IMR-90 (cell line): ENCODE results near the gene ENOX1. TPM values are rescaled to one million over a fixed set of nuclear protein-coding genes. Genes with fewer than 3 reads are reported as not detected.
A peak's percentile ranks its signal among the peaks of the same experiment; 100 is the strongest.

Experiments used
- ATAC-seq: fragments of 200-7000 bp; cut with Tn5 transposase; 2 replicates; pipeline ENCODE4 v1.9.1; 2020; ENCODE audit warnings: low read depth, mild to moderate bottlenecking, moderate library complexity
- BruUV-seq: library from RNA; stranded (reverse); fragments of 400-500 nt; replicated peaks from 2 replicates; lab custom pipeline; 2021; lab: Mats Ljungman, UMichigan
- CTCF ChIA-PET: fragments of 300-600 bp; formaldehyde crosslinking; extraction: SDS; loops from one replicate; lab custom pipeline; 2021; ENCODE audit warnings: antibody characterized with exemption; lab: Yijun Ruan, JAX
- POLR2A ChIA-PET: fragments of 300-600 bp; sonication (Branson Sonifier 250); formaldehyde crosslinking; loops from one replicate; lab custom pipeline; 2022; ENCODE audit warnings: antibody characterized with exemption; ENCODE audit not compliant: unreplicated experiment; lab: Charles Lee
- DNase-seq: peaks from one replicate; pipeline ENCODE4 v3.0.0; 2013
- H2AFZ ChIP-seq: replicated peaks from 2 replicates; pipeline ENCODE3; 2013; ENCODE audit warnings: low read length, mild to moderate bottlenecking; ENCODE audit not compliant: poor library complexity
- H2AK5ac ChIP-seq: 2 replicates; pipeline ENCODE4 v1.6.1; 2013; ENCODE audit warnings: low read depth, low read length, inconsistent platforms
- H2AK9ac ChIP-seq: replicated peaks from 2 replicates; pipeline ENCODE3; 2013; ENCODE audit warnings: mild to moderate bottlenecking, low read depth, low read length, moderate library complexity; ENCODE audit not compliant: poor library complexity
- H2BK120ac ChIP-seq: 2 replicates; pipeline ENCODE4 v1.6.1; 2013; ENCODE audit warnings: low read depth, low read length, inconsistent platforms
- H2BK15ac ChIP-seq: 3 replicates; pipeline ENCODE4 v1.6.1; 2013; ENCODE audit warnings: low read depth, low read length, inconsistent platforms
- H2BK20ac ChIP-seq: 2 replicates; pipeline ENCODE4 v1.6.1; 2013; ENCODE audit warnings: low read depth, mild to moderate bottlenecking, inconsistent platforms, low read length, moderate library complexity
- H2BK5ac ChIP-seq: 2 replicates; pipeline ENCODE4 v1.6.1; 2013; ENCODE audit warnings: mild to moderate bottlenecking, low read depth, low read length, inconsistent platforms; ENCODE audit not compliant: poor library complexity, severe bottlenecking
- H3K14ac ChIP-seq: replicated peaks from 2 replicates; pipeline ENCODE4 v1.6.1; 2013; ENCODE audit warnings: low read depth, low read length, inconsistent platforms
- H3K18ac ChIP-seq: 2 replicates; pipeline ENCODE4 v1.6.1; 2013; ENCODE audit warnings: low read depth, low read length, control low read depth
- H3K23ac ChIP-seq: 2 replicates; pipeline ENCODE4 v1.6.1; 2013; ENCODE audit warnings: low read depth, low read length, inconsistent platforms
- H3K27ac ChIP-seq: 2 replicates; pipeline ENCODE4 v1.5.1; 2013; ENCODE audit warnings: mild to moderate bottlenecking, control low read depth, low read length; ENCODE audit not compliant: insufficient read depth
- H3K27me3 ChIP-seq: 2 replicates; pipeline ENCODE4 v1.6.1; 2013; ENCODE audit warnings: low read length; ENCODE audit not compliant: control insufficient read depth, insufficient read depth
- H3K36me3 ChIP-seq: 2 replicates; pipeline ENCODE4 v1.6.1; 2013; ENCODE audit warnings: low read length, mixed read lengths; ENCODE audit not compliant: control insufficient read depth, insufficient read depth
- H3K4ac ChIP-seq: 2 replicates; pipeline ENCODE4 v1.6.1; 2013; ENCODE audit warnings: low read depth, low read length, inconsistent platforms
- H3K4me1 ChIP-seq: 2 replicates; pipeline ENCODE4 v1.6.1; 2013; ENCODE audit warnings: low read length, mixed read lengths; ENCODE audit not compliant: control insufficient read depth, insufficient read depth
- H3K4me2 ChIP-seq: 2 replicates; pipeline ENCODE4 v1.6.1; 2013; ENCODE audit warnings: low read depth, mild to moderate bottlenecking, control low read depth, low read length, moderate library complexity
- H3K4me3 ChIP-seq: 2 replicates; pipeline ENCODE4 v1.5.1; 2013; ENCODE audit warnings: low read depth, mild to moderate bottlenecking, control low read depth, low read length, moderate library complexity; ENCODE audit not compliant: insufficient read depth
- H3K56ac ChIP-seq: 2 replicates; pipeline ENCODE4 v1.6.1; 2013; ENCODE audit warnings: low read length, inconsistent platforms; ENCODE audit not compliant: insufficient read depth; ENCODE audit errors: extremely low read depth
- H3K79me1 ChIP-seq, 2 experiments: 2 replicates each; pipeline ENCODE4 v1.6.1; 2013; ENCODE audit warnings: low read length in 2 of 2, inconsistent platforms in 1 of 2, low read depth in 1 of 2
- H3K9ac ChIP-seq: 2 replicates; pipeline ENCODE4 v1.6.1; 2013; ENCODE audit warnings: low read depth, low read length, control low read depth
- H3K9me1 ChIP-seq: 2 replicates; pipeline ENCODE4 v1.6.1; 2013; ENCODE audit warnings: low read length, inconsistent platforms; ENCODE audit not compliant: insufficient read depth
- H3K9me3 ChIP-seq: 2 replicates; pipeline ENCODE4 v1.6.1; 2013; ENCODE audit warnings: low read length; ENCODE audit not compliant: control insufficient read depth, insufficient read depth
- H4K20me1 ChIP-seq: 2 replicates; pipeline ENCODE4 v1.6.1; 2013; ENCODE audit warnings: low read length, inconsistent platforms; ENCODE audit not compliant: insufficient read depth
- H4K5ac ChIP-seq: 2 replicates; pipeline ENCODE4 v1.6.1; 2013; ENCODE audit warnings: mild to moderate bottlenecking, low read depth, low read length, control low read depth
- H4K8ac ChIP-seq, 2 experiments: 2 replicates each; pipeline ENCODE4 v1.6.1; 2013; ENCODE audit warnings: low read depth in 2 of 2, low read length in 2 of 2, control low read depth in 1 of 2, inconsistent platforms in 1 of 2
- H4K91ac ChIP-seq: 2 replicates; pipeline ENCODE4 v1.6.1; 2013; ENCODE audit warnings: low read depth, low read length, inconsistent platforms; ENCODE audit not compliant: insufficient read depth
- BHLHE40 ChIP-seq: fragments of 150-350 bp; IDR thresholded peaks from 2 replicates; pipeline ENCODE4 v1.6.1; 2016; ENCODE audit warnings: mild to moderate bottlenecking, low read depth, low read length
- CEBPB ChIP-seq: IDR thresholded peaks from 2 replicates; pipeline ENCODE4 v1.6.1; 2012; ENCODE audit warnings: low read depth, low read length, improper control_type of control experiment
- CHD1 ChIP-seq: IDR thresholded peaks from 2 replicates; pipeline ENCODE4 v1.6.1; 2012; ENCODE audit warnings: low read depth, low read length, improper control_type of control experiment
- CTCF ChIP-seq: conservative IDR thresholded peaks from 2 replicates; pipeline ENCODE4 v1.5.1; 2012; ENCODE audit warnings: mild to moderate bottlenecking, low read depth, low read length, improper control_type of control experiment
- ELK1 ChIP-seq: fragments of 150-350 bp; IDR thresholded peaks from 2 replicates; pipeline ENCODE4 v1.6.1; 2016; ENCODE audit warnings: low read depth, mild to moderate bottlenecking, low read length, moderate library complexity, borderline replicate concordance
- FOS ChIP-seq: fragments of 150-350 bp; IDR thresholded peaks from 2 replicates; pipeline ENCODE4 v1.6.1; 2016; ENCODE audit warnings: low read depth, low read length
- MAFK ChIP-seq: IDR thresholded peaks from 2 replicates; pipeline ENCODE4 v1.6.1; 2012; ENCODE audit warnings: low read depth, low read length, improper control_type of control experiment
- MAZ ChIP-seq: IDR thresholded peaks from 2 replicates; pipeline ENCODE4 v1.6.1; 2012; ENCODE audit warnings: low read depth, mild to moderate bottlenecking, low read length, improper control_type of control experiment, moderate library complexity, borderline replicate concordance
- MXI1 ChIP-seq: IDR thresholded peaks from 2 replicates; pipeline ENCODE4 v1.6.1; 2012; ENCODE audit warnings: low read depth, mild to moderate bottlenecking, low read length, moderate library complexity, borderline replicate concordance
- NFE2L2 ChIP-seq: fragments of 150-350 bp; IDR thresholded peaks from 2 replicates; pipeline ENCODE4 v1.6.1; 2016; ENCODE audit warnings: low read depth, mild to moderate bottlenecking, low read length
- POLR2A ChIP-seq: IDR thresholded peaks from 2 replicates; pipeline ENCODE4 v1.6.1; 2012; ENCODE audit warnings: mild to moderate bottlenecking, low read depth, low read length
- RAD21 ChIP-seq: IDR thresholded peaks from 2 replicates; pipeline ENCODE4 v1.6.1; 2012; ENCODE audit warnings: low read length, improper control_type of control experiment
- RCOR1 ChIP-seq: IDR thresholded peaks from 2 replicates; pipeline ENCODE4 v1.6.1; 2012; ENCODE audit warnings: mild to moderate bottlenecking, low read length, improper control_type of control experiment; ENCODE audit not compliant: insufficient replicate concordance
- RFX5 ChIP-seq: IDR thresholded peaks from 2 replicates; pipeline ENCODE4 v1.8.0; 2012; ENCODE audit warnings: low read depth, mild to moderate bottlenecking, low read length, moderate library complexity
- SMC3 ChIP-seq: fragments of 150-350 bp; IDR thresholded peaks from 2 replicates; pipeline ENCODE4 v1.6.1; 2016; ENCODE audit warnings: low read depth, mild to moderate bottlenecking, antibody characterized with exemption, low read length, moderate library complexity
- USF2 ChIP-seq: fragments of 150-350 bp; IDR thresholded peaks from 2 replicates; pipeline ENCODE4 v1.6.1; 2017; ENCODE audit warnings: mild to moderate bottlenecking, antibody characterized with exemption, low read length, low read depth
- WGBS, 2 experiments: methylation state at CpG; one replicate each; pipeline versions ENCODE4 v1.1.5 to v1.1.7; 2013; ENCODE audit warnings: missing lambda C conversion rate in 2 of 2; ENCODE audit not compliant: insufficient read length in 1 of 2; ENCODE audit errors: extremely low coverage in 2 of 2; 5-methylcytosine and 5-hydroxymethylcytosine counted together
- dilution Hi-C: fragments of 300-500 bp; cut with HindIII; formaldehyde crosslinking; loops from one replicate; pipeline ENCODE4 v1.14.3; 2018; ENCODE audit warnings: low sequenced_read_pairs; ENCODE audit not compliant: unreplicated experiment
- in situ Hi-C: fragments of 300-500 bp; cut with MboI; formaldehyde crosslinking; loops from 3 replicates; pipeline ENCODE4 v1.14.3; 2019; ENCODE audit warnings: low sequenced_read_pairs, inconsistent platforms, mixed read lengths
- intact Hi-C: fragments of 100-400 bp; cut with micrococcal nuclease; formaldehyde crosslinking; loops from 2 replicates; pipeline ENCODE4 v1.10.0; 2022
- polyA plus RNA-seq, 3 experiments: library from polyadenylated mRNA; depleted of rRNA; stranded (reverse); fragments of >200 nt; gene quantifications; 2 replicates each; pipeline ENCODE4 v1.2.3, GENCODE V29; 2012; ENCODE audit warnings: low replicate concordance in 1 of 3
- total RNA-seq: library from RNA; depleted of rRNA; stranded (reverse); fragments of >200 nt; gene quantifications from 2 replicates; pipeline ENCODE4 v1.2.3, GENCODE V29; 2012

The ENOX1 gene
- total and polyA plus RNA-seq, 2 of the 4 experiments (the other 2 are of a cell fraction), result 0.99 to 1.3 TPM

DNA sequence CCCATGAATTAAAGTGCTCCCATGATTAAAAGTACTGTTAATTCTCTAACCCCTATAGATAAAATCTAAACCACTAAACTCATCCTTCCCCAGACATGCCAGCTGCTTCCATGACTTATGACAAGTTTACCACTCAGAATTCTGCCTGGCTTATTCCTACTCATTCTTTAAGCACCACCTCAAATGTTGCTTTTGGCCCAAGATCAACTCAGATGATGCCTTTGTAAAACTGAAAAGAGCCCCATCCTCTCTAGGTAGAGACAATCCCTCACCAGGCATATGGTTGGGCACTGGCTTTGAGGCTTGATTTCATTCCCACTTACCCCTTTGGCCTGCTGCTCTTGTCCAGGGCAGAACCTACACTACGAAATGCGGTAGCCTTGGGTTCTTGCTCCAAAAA lies 513.4 kb downstream of the ENOX1 start:
- ATAC-seq, result no peak
- peak; percentile 59 for DNase-seq
- POLR2A ChIA-PET, result no interaction called here

More for the DNA sequence above, 513.4 kb downstream of the ENOX1 start:
- H4K5ac ChIP-seq, result no peak overlapping the region
- 100% methylated on average over 2 of the region's 2 CpGs; no CpG with 5 or more reads in 1 of the 2 experiments for WGBS, 2 experiments
- no peak overlapping the region for H2BK5ac ChIP-seq
- peak overlapping the region; percentile 39; the same call in 1 of the 2 replicates for H2BK20ac ChIP-seq
- CTCF ChIA-PET, result no interaction called here
- H2AK5ac ChIP-seq, result peak overlapping the region; percentile 93; the same call in 1 of the 2 replicates
- peak overlapping the region; percentile 95; the same call in 2 of the 3 replicates for H2BK15ac ChIP-seq
- H3K9ac ChIP-seq, result no peak overlapping the region
- no peak overlapping the region for H3K23ac ChIP-seq
- no TSS peak for BruUV-seq
- H4K20me1 ChIP-seq, result no peaks in the 10 kb centered on the region; the same call in 1 of the 2 replicates
- dilution Hi-C loops (no loop called here), intact Hi-C loops (loop anchor here (5.0 to 10.0 kb wide), 2 partner anchors 166 to 601 kb away; partner anchors contain the start of genes CCDC122 and LACC1), in situ Hi-C loops (no loop called here)
- H4K8ac ChIP-seq, result no peak overlapping the region
- no peaks in the 10 kb centered on the region for H3K36me3 ChIP-seq
- peak overlapping the region; percentile 78; the same call in 1 of the 2 replicates for H3K18ac ChIP-seq
- no peak overlapping the region for H2AFZ ChIP-seq
- H3K27me3 ChIP-seq, result no peaks in the 10 kb centered on the region
- H3K4ac ChIP-seq, result peak overlapping the region; percentile 77; the same call in 1 of the 2 replicates
- H3K27ac ChIP-seq, result no peak overlapping the region
- H3K4me2 ChIP-seq, result no peak overlapping the region
- H3K14ac ChIP-seq, result peak overlapping the region; percentile 23; the same call in 1 of the 2 replicates
- H3K9me1 ChIP-seq, result peaks cover 4% of the 10 kb centered on the region; the same call in 1 of the 2 replicates
- H3K56ac ChIP-seq, result no peak overlapping the region
- H4K91ac ChIP-seq, result peak overlapping the region; percentile 72
- peak overlapping the region; percentile 54 for H2BK120ac ChIP-seq
- H3K4me3 ChIP-seq, result no peak overlapping the region
- peak overlapping the region; percentile 49 for H2AK9ac ChIP-seq
- no peaks in the 10 kb centered on the region for H3K79me1 ChIP-seq
- TF ChIP-seq MAFK (no peak), NFE2L2 (no peak), MAZ (no peak), CTCF (no peak), RFX5 (no peak), USF2 (no peak), MXI1 (no peak), CHD1 (no peak), CEBPB (no peak), POLR2A (no peak), RAD21 (no peak), SMC3 (no peak), FOS (no peak), RCOR1 (no peak), BHLHE40 (no peak), ELK1 (no peak)
- peaks cover 26% of the 10 kb centered on the region for H3K4me1 ChIP-seq
- no peaks in the 10 kb centered on the region for H3K9me3 ChIP-seq
